GM20000 (cell line): ENCODE data around the gene AGPAT4.

Source experiments
- DNase-seq: peaks from one replicate; pipeline ENCODE4 v3.0.0; 2012; ENCODE audit warnings: low spot score
- CTCF ChIP-seq: IDR thresholded peaks from 2 replicates; pipeline ENCODE4 v1.5.1; 2012; ENCODE audit warnings: mild to moderate bottlenecking, control low read depth; ENCODE audit errors: extremely low read depth, missing control alignments

AGPAT4 gene

GRCh38 chr6:161295784-161296183 is 21.9 kb upstream of the AGPAT4 start:
- no peak for DNase-seq
- TF ChIP-seq CTCF = no peak

- no peak for DNase-seq
Measured at GRCh38 chr6:161292650-161293281, 18.9 kb upstream of the AGPAT4 start.

GRCh38 chr6:161292145-161292544 is 18.3 kb upstream of the AGPAT4 start:
- DNase-seq = no peak
- no peak for TF ChIP-seq CTCF

More at GRCh38 chr6:161292650-161293281, 18.9 kb upstream of the AGPAT4 start:
- TF ChIP-seq CTCF = no peak

GRCh38 chr6:161290751-161291150 is 16.9 kb upstream of the AGPAT4 start:
- TF ChIP-seq CTCF = no peak
- no peak for DNase-seq

GRCh38 chr6:161284653-161285052 is 10.8 kb upstream of the AGPAT4 start:
- DNase-seq = no peak
- no peak for TF ChIP-seq CTCF

- TF ChIP-seq CTCF = no peak
- no peak for DNase-seq
Measured at GRCh38 chr6:161281092-161281491, 7.2 kb upstream of the AGPAT4 start.

- no peak for DNase-seq
- no peak for TF ChIP-seq CTCF
Measured at GRCh38 chr6:161279677-161280415, 6.0 kb upstream of the AGPAT4 start.
